ENCODE measurements around the gene UQCC5. TPM values are rescaled to one million over a fixed set of nuclear protein-coding genes. Genes with fewer than 3 reads are reported as not detected.

The UQCC5 gene
- polyA plus RNA-seq, 1 donor (not counting 4 experiments of a cell fraction or from before 2014, with no cell fraction given): 20.0 TPM

DNA sequence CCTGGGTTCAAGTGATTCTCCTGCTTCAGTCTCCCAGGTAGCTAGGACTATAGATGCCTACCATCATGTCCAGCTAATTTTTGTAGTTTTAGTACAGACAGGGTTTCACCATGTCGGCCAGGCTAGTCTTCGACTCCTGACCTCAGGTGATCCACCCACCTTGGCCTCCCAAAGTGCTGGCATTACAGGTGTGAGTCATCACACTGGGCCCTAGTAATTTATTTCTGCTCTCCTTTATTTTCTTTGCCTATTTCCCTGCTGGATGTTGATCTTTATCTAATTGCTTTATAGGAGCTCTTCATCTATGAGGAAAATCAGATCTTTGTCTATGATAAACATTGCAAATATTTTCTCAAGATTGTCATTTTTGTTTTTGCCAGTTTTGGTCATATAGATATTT is 31.7 kb downstream of the UQCC5 start:
- no peak for FAIRE-seq
- no peaks in the 10 kb centered on the region for H3K9me1 ChIP-seq (ENCODE audit: control insufficient read depth, extremely low read depth, insufficient read depth, low read length)
- no peak for TF ChIP-seq EZH2 (IDR thresholded peaks at IDR 0.05; ENCODE audit: low read length)
- TF ChIP-seq, protein P1, sequence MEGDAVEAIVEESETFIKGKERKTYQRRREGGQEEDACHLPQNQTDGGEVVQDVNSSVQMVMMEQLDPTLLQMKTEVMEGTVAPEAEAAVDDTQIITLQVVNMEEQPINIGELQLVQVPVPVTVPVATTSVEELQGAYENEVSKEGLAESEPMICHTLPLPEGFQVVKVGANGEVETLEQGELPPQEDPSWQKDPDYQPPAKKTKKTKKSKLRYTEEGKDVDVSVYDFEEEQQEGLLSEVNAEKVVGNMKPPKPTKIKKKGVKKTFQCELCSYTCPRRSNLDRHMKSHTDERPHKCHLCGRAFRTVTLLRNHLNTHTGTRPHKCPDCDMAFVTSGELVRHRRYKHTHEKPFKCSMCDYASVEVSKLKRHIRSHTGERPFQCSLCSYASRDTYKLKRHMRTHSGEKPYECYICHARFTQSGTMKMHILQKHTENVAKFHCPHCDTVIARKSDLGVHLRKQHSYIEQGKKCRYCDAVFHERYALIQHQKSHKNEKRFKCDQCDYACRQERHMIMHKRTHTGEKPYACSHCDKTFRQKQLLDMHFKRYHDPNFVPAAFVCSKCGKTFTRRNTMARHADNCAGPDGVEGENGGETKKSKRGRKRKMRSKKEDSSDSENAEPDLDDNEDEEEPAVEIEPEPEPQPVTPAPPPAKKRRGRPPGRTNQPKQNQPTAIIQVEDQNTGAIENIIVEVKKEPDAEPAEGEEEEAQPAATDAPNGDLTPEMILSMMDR (optimal IDR thresholded peaks at IDR 0.05 in 1 of 3, IDR thresholded peaks at IDR 0.05 in 1 of 3, conservative IDR thresholded peaks at IDR 0.05 in 1 of 3; ENCODE audit: extremely low read depth in 1 of 3, insufficient read depth in 2 of 3, low read length in 3 of 3): no peak
- no peak overlapping the region for H3K9ac ChIP-seq (ENCODE audit: control insufficient read depth, extremely low read depth, insufficient read depth, low read length)
- no peaks in the 10 kb centered on the region for H3K79me2 ChIP-seq (ENCODE audit: control insufficient read depth, insufficient read depth, low read length)
- dilution Hi-C loops (cut with MboI; ENCODE audit: extremely low pct_ligation_motif_present, low sequenced_read_pairs): no loop called here
- H3K9me3 ChIP-seq (ENCODE audit: control insufficient read depth, low read depth, low read length): no peaks in the 10 kb centered on the region
- peaks cover 2 to 7% of the 10 kb centered on the region in 2 experiments for H3K36me3 ChIP-seq (ENCODE audit: control insufficient read depth in 2 of 2, extremely low read depth in 1 of 2, insufficient read depth in 2 of 2, low read length in 2 of 2)
- H3K4me3 ChIP-seq (ENCODE audit: control insufficient read depth in 2 of 3, extremely low read depth in 1 of 3, insufficient read depth in 2 of 3, low read depth in 1 of 3, low read length in 3 of 3): no peak overlapping the region
- H3K27me3 ChIP-seq (ENCODE audit: control insufficient read depth, extremely low read depth, insufficient read depth, low read length): no peaks in the 10 kb centered on the region
- no peak overlapping the region for H2AFZ ChIP-seq (ENCODE audit: control insufficient read depth, low read length)
- H3K4me1 ChIP-seq (ENCODE audit: control insufficient read depth, extremely low read depth, insufficient read depth, low read length): no peaks in the 10 kb centered on the region
- no peak overlapping the region for H3K27ac ChIP-seq (ENCODE audit: control insufficient read depth, insufficient read depth, low read length)
- no peak for DNase-seq (ENCODE audit: low read depth, low spot score)
- no peak overlapping the region for H3K4me2 ChIP-seq (ENCODE audit: control insufficient read depth, extremely low read depth, insufficient read depth, low read depth, low read length)
- no peaks in the 10 kb centered on the region for H4K20me1 ChIP-seq (ENCODE audit: control insufficient read depth, extremely low read depth, insufficient read depth, low read length)

GRCh38 chr3:52570076-52570475 is 33.7 kb downstream of the UQCC5 start:
- no peaks in the 10 kb centered on the region for H3K79me2 ChIP-seq (ENCODE audit: control insufficient read depth, insufficient read depth, low read length)
- no peaks in the 10 kb centered on the region for H3K9me3 ChIP-seq (ENCODE audit: control insufficient read depth, low read depth, low read length)
- DNase-seq (ENCODE audit: low read depth, low spot score) (no peak), FAIRE-seq (no peak)
- no peaks in the 10 kb centered on the region for H3K27me3 ChIP-seq (ENCODE audit: control insufficient read depth, extremely low read depth, insufficient read depth, low read length)
- H3K4me1 ChIP-seq (ENCODE audit: control insufficient read depth, extremely low read depth, insufficient read depth, low read length): no peaks in the 10 kb centered on the region
- no peaks in the 10 kb centered on the region for H4K20me1 ChIP-seq (ENCODE audit: control insufficient read depth, extremely low read depth, insufficient read depth, low read length)
- TF ChIP-seq, protein P1 (optimal IDR thresholded peaks at IDR 0.05 in 1 of 3, IDR thresholded peaks at IDR 0.05 in 1 of 3, conservative IDR thresholded peaks at IDR 0.05 in 1 of 3; ENCODE audit: extremely low read depth in 1 of 3, insufficient read depth in 2 of 3, low read length in 3 of 3): no peak
- TF ChIP-seq EZH2 (IDR thresholded peaks at IDR 0.05; ENCODE audit: low read length): no peak
- H3K4me3 ChIP-seq (ENCODE audit: control insufficient read depth in 2 of 3, extremely low read depth in 1 of 3, insufficient read depth in 2 of 3, low read depth in 1 of 3, low read length in 3 of 3): no peak overlapping the region
- no peak overlapping the region for H2AFZ ChIP-seq (ENCODE audit: control insufficient read depth, low read length)
- H3K9me1 ChIP-seq (ENCODE audit: control insufficient read depth, extremely low read depth, insufficient read depth, low read length): no peaks in the 10 kb centered on the region
- H3K4me2 ChIP-seq (ENCODE audit: control insufficient read depth, extremely low read depth, insufficient read depth, low read depth, low read length): no peak overlapping the region
- no peak overlapping the region for H3K27ac ChIP-seq (ENCODE audit: control insufficient read depth, insufficient read depth, low read length)
- dilution Hi-C loops (cut with MboI; ENCODE audit: extremely low pct_ligation_motif_present, low sequenced_read_pairs): no loop called here
- peaks cover 4 to 6% of the 10 kb centered on the region in 2 experiments for H3K36me3 ChIP-seq (ENCODE audit: control insufficient read depth in 2 of 2, extremely low read depth in 1 of 2, insufficient read depth in 2 of 2, low read length in 2 of 2)
- H3K9ac ChIP-seq (ENCODE audit: control insufficient read depth, extremely low read depth, insufficient read depth, low read length): no peak overlapping the region
